DND-41 (cell line): ENCODE data around the gene NAPA.

Experiments
- ATAC-seq: fragments of 200-7000 bp; cut with Tn5 transposase; 3 replicates; pipeline ENCODE4 v1.9.1; 2021; ENCODE audit warnings: low read depth; ENCODE audit not compliant: insufficient read depth
- DNase-seq: peaks from one replicate; pipeline ENCODE4 v3.0.0-alpha.2; 2020
- H2AFZ ChIP-seq: 2 replicates; pipeline ENCODE4 v1.6.0; 2012; ENCODE audit warnings: low read depth, low read length
- H3K27ac ChIP-seq: 2 replicates; pipeline ENCODE4 v1.5.1; 2012; ENCODE audit warnings: low read length, inconsistent platforms
- H3K27me3 ChIP-seq: fragments of 200-600 bp; sonication (generic); 2 replicates; pipeline ENCODE4 v1.6.0; 2012; ENCODE audit warnings: low read length, mild to moderate bottlenecking, inconsistent platforms; ENCODE audit not compliant: insufficient read depth, poor library complexity
- H3K36me3 ChIP-seq: 2 replicates; pipeline ENCODE4 v1.5.1; 2012; ENCODE audit warnings: low read length, inconsistent platforms; ENCODE audit not compliant: insufficient read depth
- H3K4me1 ChIP-seq: 2 replicates; pipeline ENCODE4 v1.5.1; 2012; ENCODE audit warnings: mild to moderate bottlenecking, low read length; ENCODE audit not compliant: insufficient read depth
- H3K4me2 ChIP-seq: 2 replicates; pipeline ENCODE4 v1.6.0; 2012; ENCODE audit warnings: mild to moderate bottlenecking, moderate library complexity, low read length, inconsistent platforms; ENCODE audit not compliant: insufficient read depth
- H3K4me3 ChIP-seq, 2 experiments: fragments of 200-600 bp in 1 of 2; shearing (Covaris generic) in 1 of 2; 2 replicates each; pipeline ENCODE4 v1.5.1; 2012 to 2016; ENCODE audit warnings: inconsistent platforms in 2 of 2, low read length in 2 of 2, mild to moderate bottlenecking in 2 of 2, low read depth in 1 of 2, moderate library complexity in 1 of 2
- H3K79me2 ChIP-seq: 2 replicates; pipeline ENCODE4 v1.6.0; 2012; ENCODE audit warnings: low read length, inconsistent platforms; ENCODE audit not compliant: insufficient read depth
- H3K9ac ChIP-seq: 2 replicates; pipeline ENCODE4 v1.6.0; 2012; ENCODE audit warnings: low read depth, mild to moderate bottlenecking, inconsistent platforms, low read length, moderate library complexity
- H3K9me3 ChIP-seq: 2 replicates; pipeline ENCODE4 v1.5.1; 2012; ENCODE audit warnings: low read length, moderate library complexity, mild to moderate bottlenecking, inconsistent platforms; ENCODE audit not compliant: insufficient read depth, severe bottlenecking
- H4K20me1 ChIP-seq: 2 replicates; pipeline ENCODE4 v1.6.0; 2012; ENCODE audit warnings: low read length; ENCODE audit not compliant: insufficient read depth
- CTCF ChIP-seq: IDR thresholded peaks from 2 replicates; pipeline ENCODE4 v1.5.1; 2012; ENCODE audit warnings: borderline replicate concordance, low read length, moderate library complexity, mild to moderate bottlenecking; ENCODE audit not compliant: poor library complexity, severe bottlenecking; ENCODE audit errors: extremely low read depth
- EZH2 ChIP-seq: IDR thresholded peaks from 3 replicates; pipeline ENCODE4 v1.6.1; 2012; ENCODE audit warnings: borderline replicate concordance, low read depth, mild to moderate bottlenecking, moderate library complexity, low read length, inconsistent platforms; ENCODE audit not compliant: severe bottlenecking

NAPA gene

GRCh38 chr19:47498561-47498960 is 16.3 kb downstream of the NAPA start:
- ATAC-seq (no peak), DNase-seq (no peak)
- TF ChIP-seq EZH2 (no peak), CTCF (no peak)
- Histone ChIP-seq H3K27me3 (no peaks in the 10 kb centered on the region), H3K79me2 (no peaks in the 10 kb centered on the region; the same call in 1 of the 2 replicates), H3K27ac (no peak overlapping the region), H3K9ac (no peak overlapping the region), H3K36me3 (peaks cover 80% of the 10 kb centered on the region), H3K4me3 (no peak overlapping the region), H3K4me1 (no peaks in the 10 kb centered on the region), H2AFZ (no peak overlapping the region), H3K9me3 (no peaks in the 10 kb centered on the region), H3K4me2 (no peak overlapping the region), H4K20me1 (peaks cover 44% of the 10 kb centered on the region)

GRCh38 chr19:47497821-47498520 is 16.9 kb downstream of the NAPA start:
- no peaks in the 10 kb centered on the region for H3K4me1 ChIP-seq
- DNase-seq (no peak), ATAC-seq (no peak)
- H3K4me3 ChIP-seq, result no peak overlapping the region
- H3K27ac ChIP-seq, result no peak overlapping the region
- H3K4me2 ChIP-seq, result no peak overlapping the region
- peaks cover 39% of the 10 kb centered on the region for H4K20me1 ChIP-seq
- H3K27me3 ChIP-seq, result no peaks in the 10 kb centered on the region
- H2AFZ ChIP-seq, result no peak overlapping the region
- no peak overlapping the region for H3K9ac ChIP-seq
- H3K9me3 ChIP-seq, result no peaks in the 10 kb centered on the region
- TF ChIP-seq EZH2, result no peak
- no peak for TF ChIP-seq CTCF
- H3K36me3 ChIP-seq, result peaks cover 79% of the 10 kb centered on the region
- H3K79me2 ChIP-seq, result no peaks in the 10 kb centered on the region; the same call in 1 of the 2 replicates

GRCh38 chr19:47497050-47497766 is 17.7 kb downstream of the NAPA start:
- no peak overlapping the region for H3K27ac ChIP-seq
- peaks cover 79% of the 10 kb centered on the region for H3K36me3 ChIP-seq
- H3K4me3 ChIP-seq, result no peak overlapping the region
- DNase-seq (no peak), ATAC-seq (no peak)
- no peak overlapping the region for H2AFZ ChIP-seq
- H3K79me2 ChIP-seq, result no peaks in the 10 kb centered on the region; the same call in 1 of the 2 replicates
- H3K4me1 ChIP-seq, result no peaks in the 10 kb centered on the region
- H4K20me1 ChIP-seq, result peaks cover 38% of the 10 kb centered on the region
- no peaks in the 10 kb centered on the region for H3K27me3 ChIP-seq
- H3K9ac ChIP-seq, result no peak overlapping the region
- H3K4me2 ChIP-seq, result no peak overlapping the region
- TF ChIP-seq CTCF (no peak), EZH2 (no peak)
- no peaks in the 10 kb centered on the region for H3K9me3 ChIP-seq
